Measurements from ENCODE around the gene ROS1.

- TF ChIP-seq, protein P1, sequence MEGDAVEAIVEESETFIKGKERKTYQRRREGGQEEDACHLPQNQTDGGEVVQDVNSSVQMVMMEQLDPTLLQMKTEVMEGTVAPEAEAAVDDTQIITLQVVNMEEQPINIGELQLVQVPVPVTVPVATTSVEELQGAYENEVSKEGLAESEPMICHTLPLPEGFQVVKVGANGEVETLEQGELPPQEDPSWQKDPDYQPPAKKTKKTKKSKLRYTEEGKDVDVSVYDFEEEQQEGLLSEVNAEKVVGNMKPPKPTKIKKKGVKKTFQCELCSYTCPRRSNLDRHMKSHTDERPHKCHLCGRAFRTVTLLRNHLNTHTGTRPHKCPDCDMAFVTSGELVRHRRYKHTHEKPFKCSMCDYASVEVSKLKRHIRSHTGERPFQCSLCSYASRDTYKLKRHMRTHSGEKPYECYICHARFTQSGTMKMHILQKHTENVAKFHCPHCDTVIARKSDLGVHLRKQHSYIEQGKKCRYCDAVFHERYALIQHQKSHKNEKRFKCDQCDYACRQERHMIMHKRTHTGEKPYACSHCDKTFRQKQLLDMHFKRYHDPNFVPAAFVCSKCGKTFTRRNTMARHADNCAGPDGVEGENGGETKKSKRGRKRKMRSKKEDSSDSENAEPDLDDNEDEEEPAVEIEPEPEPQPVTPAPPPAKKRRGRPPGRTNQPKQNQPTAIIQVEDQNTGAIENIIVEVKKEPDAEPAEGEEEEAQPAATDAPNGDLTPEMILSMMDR (IDR thresholded peaks at IDR 0.05): no peak
- no peak for TF ChIP-seq POLR2AphosphoS5 (IDR thresholded peaks at IDR 0.05)
- TF ChIP-seq EP300 (IDR thresholded peaks at IDR 0.05): no peak
- no peak for TF ChIP-seq POLR2A (IDR thresholded peaks at IDR 0.05; ENCODE audit: low read depth)
Observed at GRCh38 chr6:117272032-117272866, 153.5 kb downstream of the ROS1 start.
